Measurements from ENCODE around the gene STK39. TPM values are rescaled to one million over a fixed set of nuclear protein-coding genes. Genes with fewer than 3 reads are reported as not detected.

STK39 gene
- polyA plus RNA-seq, 1 donor (not counting 4 experiments of a cell fraction or from before 2014, with no cell fraction given), result 20.7 TPM

DNA sequence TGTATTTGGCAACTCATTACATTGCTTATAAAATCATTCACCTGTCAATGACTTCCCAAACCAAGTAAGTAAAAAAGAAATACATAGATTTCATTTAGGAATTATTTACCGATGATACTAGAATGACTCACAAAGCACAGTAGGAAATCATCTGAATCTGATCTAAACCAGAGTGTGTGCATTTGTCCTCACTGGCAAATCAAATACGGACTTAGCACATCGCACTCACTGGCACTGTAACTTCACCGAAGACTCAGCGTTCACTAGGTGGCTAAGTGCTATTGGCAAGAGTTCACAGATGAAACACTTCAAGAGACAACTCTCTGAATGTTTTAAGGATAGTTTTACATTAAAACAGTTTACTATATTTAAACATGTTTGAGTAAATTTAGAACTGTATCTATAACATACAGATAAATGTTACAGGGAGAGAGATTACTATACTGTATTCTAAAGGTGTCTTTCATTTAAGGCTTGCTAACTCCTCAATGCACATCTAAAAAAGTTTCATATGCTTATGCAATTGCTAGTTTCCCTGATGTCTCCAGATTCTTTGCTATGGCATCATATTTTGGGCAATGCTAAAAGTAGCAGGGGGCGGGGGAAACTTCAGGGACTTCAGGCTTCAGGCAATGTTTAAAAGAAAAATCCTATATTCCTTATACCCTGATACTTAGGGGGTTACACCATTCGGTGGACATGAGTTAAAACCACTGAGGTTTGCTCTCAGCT, 48.8 kb downstream of the STK39 start:
- FAIRE-seq, result no peak
- H3K4me2 ChIP-seq (ENCODE audit: control insufficient read depth, extremely low read depth, insufficient read depth, low read depth, low read length), result no peak overlapping the region

GRCh38 chr2:168196764-168197180, 50.6 kb downstream of the STK39 start:
- Histone ChIP-seq H4K20me1 (ENCODE audit: control insufficient read depth, extremely low read depth, insufficient read depth, low read length) (no peaks in the 10 kb centered on the region), H3K9ac (ENCODE audit: control insufficient read depth, extremely low read depth, insufficient read depth, low read length) (no peak overlapping the region), H3K4me2 (ENCODE audit: control insufficient read depth, extremely low read depth, insufficient read depth, low read depth, low read length) (no peak overlapping the region), H3K36me3 (ENCODE audit: control insufficient read depth in 2 of 2, extremely low read depth in 1 of 2, insufficient read depth in 2 of 2, low read length in 2 of 2) (no peaks in the 10 kb centered on the region), H2AFZ (ENCODE audit: control insufficient read depth, low read length) (no peak overlapping the region), H3K79me2 (ENCODE audit: control insufficient read depth, insufficient read depth, low read length) (peaks cover 2% of the 10 kb centered on the region), H3K4me3 (ENCODE audit: control insufficient read depth in 2 of 3, extremely low read depth in 1 of 3, insufficient read depth in 2 of 3, low read depth in 1 of 3, low read length in 3 of 3) (no peak overlapping the region), H3K27me3 (ENCODE audit: control insufficient read depth, extremely low read depth, insufficient read depth, low read length) (no peaks in the 10 kb centered on the region), H3K9me3 (ENCODE audit: control insufficient read depth, low read depth, low read length) (no peaks in the 10 kb centered on the region), H3K4me1 (ENCODE audit: control insufficient read depth, extremely low read depth, insufficient read depth, low read length) (peaks cover 4% of the 10 kb centered on the region), H3K9me1 (ENCODE audit: control insufficient read depth, extremely low read depth, insufficient read depth, low read length) (no peaks in the 10 kb centered on the region), H3K27ac (ENCODE audit: control insufficient read depth, insufficient read depth, low read length) (no peak overlapping the region)
- no peak for FAIRE-seq
- dilution Hi-C loops (cut with MboI; ENCODE audit: extremely low pct_ligation_motif_present, low sequenced_read_pairs), result no loop called here
- TF ChIP-seq, protein P1, sequence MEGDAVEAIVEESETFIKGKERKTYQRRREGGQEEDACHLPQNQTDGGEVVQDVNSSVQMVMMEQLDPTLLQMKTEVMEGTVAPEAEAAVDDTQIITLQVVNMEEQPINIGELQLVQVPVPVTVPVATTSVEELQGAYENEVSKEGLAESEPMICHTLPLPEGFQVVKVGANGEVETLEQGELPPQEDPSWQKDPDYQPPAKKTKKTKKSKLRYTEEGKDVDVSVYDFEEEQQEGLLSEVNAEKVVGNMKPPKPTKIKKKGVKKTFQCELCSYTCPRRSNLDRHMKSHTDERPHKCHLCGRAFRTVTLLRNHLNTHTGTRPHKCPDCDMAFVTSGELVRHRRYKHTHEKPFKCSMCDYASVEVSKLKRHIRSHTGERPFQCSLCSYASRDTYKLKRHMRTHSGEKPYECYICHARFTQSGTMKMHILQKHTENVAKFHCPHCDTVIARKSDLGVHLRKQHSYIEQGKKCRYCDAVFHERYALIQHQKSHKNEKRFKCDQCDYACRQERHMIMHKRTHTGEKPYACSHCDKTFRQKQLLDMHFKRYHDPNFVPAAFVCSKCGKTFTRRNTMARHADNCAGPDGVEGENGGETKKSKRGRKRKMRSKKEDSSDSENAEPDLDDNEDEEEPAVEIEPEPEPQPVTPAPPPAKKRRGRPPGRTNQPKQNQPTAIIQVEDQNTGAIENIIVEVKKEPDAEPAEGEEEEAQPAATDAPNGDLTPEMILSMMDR (optimal IDR thresholded peaks at IDR 0.05 in 1 of 3, IDR thresholded peaks at IDR 0.05 in 1 of 3, conservative IDR thresholded peaks at IDR 0.05 in 1 of 3; ENCODE audit: extremely low read depth in 1 of 3, insufficient read depth in 2 of 3, low read length in 3 of 3), result no peak
- TF ChIP-seq EZH2 (IDR thresholded peaks at IDR 0.05; ENCODE audit: low read length), result no peak
- no peak for DNase-seq (ENCODE audit: low read depth, low spot score)

More for the DNA sequence above, 48.8 kb downstream of the STK39 start:
- no peaks in the 10 kb centered on the region for H4K20me1 ChIP-seq (ENCODE audit: control insufficient read depth, extremely low read depth, insufficient read depth, low read length)
- H3K4me3 ChIP-seq (ENCODE audit: control insufficient read depth in 2 of 3, extremely low read depth in 1 of 3, insufficient read depth in 2 of 3, low read depth in 1 of 3, low read length in 3 of 3), result no peak overlapping the region
- H3K9me1 ChIP-seq (ENCODE audit: control insufficient read depth, extremely low read depth, insufficient read depth, low read length), result no peaks in the 10 kb centered on the region
- no peaks in the 10 kb centered on the region for H3K27me3 ChIP-seq (ENCODE audit: control insufficient read depth, extremely low read depth, insufficient read depth, low read length)
- H3K27ac ChIP-seq (ENCODE audit: control insufficient read depth, insufficient read depth, low read length), result no peak overlapping the region
- no peaks in the 10 kb centered on the region for H3K9me3 ChIP-seq (ENCODE audit: control insufficient read depth, low read depth, low read length)
- no peak overlapping the region for H3K9ac ChIP-seq (ENCODE audit: control insufficient read depth, extremely low read depth, insufficient read depth, low read length)
- H3K79me2 ChIP-seq (ENCODE audit: control insufficient read depth, insufficient read depth, low read length), result no peaks in the 10 kb centered on the region
- H3K36me3 ChIP-seq (ENCODE audit: control insufficient read depth in 2 of 2, extremely low read depth in 1 of 2, insufficient read depth in 2 of 2, low read length in 2 of 2), result peaks cover 0 to 2% of the 10 kb centered on the region in 2 experiments
- DNase-seq (ENCODE audit: low read depth, low spot score), result no peak
- no peak for TF ChIP-seq EZH2 (IDR thresholded peaks at IDR 0.05; ENCODE audit: low read length)
- TF ChIP-seq, protein P1 (optimal IDR thresholded peaks at IDR 0.05 in 1 of 3, IDR thresholded peaks at IDR 0.05 in 1 of 3, conservative IDR thresholded peaks at IDR 0.05 in 1 of 3; ENCODE audit: extremely low read depth in 1 of 3, insufficient read depth in 2 of 3, low read length in 3 of 3), result no peak
- H2AFZ ChIP-seq (ENCODE audit: control insufficient read depth, low read length), result no peak overlapping the region
- dilution Hi-C loops (cut with MboI; ENCODE audit: extremely low pct_ligation_motif_present, low sequenced_read_pairs), result no loop called here
- peaks cover 4% of the 10 kb centered on the region for H3K4me1 ChIP-seq (ENCODE audit: control insufficient read depth, extremely low read depth, insufficient read depth, low read length)
